Erythroblast (primary cell): ENCODE data around the gene HEXA.

Experiments
- GATA1 ChIP-seq: IDR thresholded peaks from 2 replicates; pipeline ENCODE4 v1.6.1; 2011; ENCODE audit warnings: low read depth, mild to moderate bottlenecking, control low read depth, low read length, moderate library complexity
- POLR2A ChIP-seq: IDR thresholded peaks from 2 replicates; pipeline ENCODE4 v1.6.1; 2011; ENCODE audit warnings: mild to moderate bottlenecking, low read length

- TF ChIP-seq POLR2A (no peak), GATA1 (no peak)
Measured at GRCh38 chr15:72313448-72313840, 62.4 kb downstream of the HEXA start.
